Large intestine (tissue), 3 donors: ENCODE measurements around the gene LRRFIP2. TPM values are rescaled to one million over a fixed set of nuclear protein-coding genes. Genes with fewer than 3 reads are reported as not detected.

ENCODE experiments used
- DNase-seq, 2 donors: peaks; one replicate each; pipeline versions ENCODE4 v3.0.0 to v3.0.0-alpha.2; 2013
- H3K27ac ChIP-seq: one replicate; pipeline ENCODE4 v1.5.1; 2013; ENCODE audit warnings: low read length
- H3K27me3 ChIP-seq: 2 replicates; pipeline ENCODE4 v1.6.1; 2013; ENCODE audit warnings: low read length; ENCODE audit not compliant: control insufficient read depth, insufficient read depth
- H3K36me3 ChIP-seq: 2 replicates; pipeline ENCODE4 v1.6.1; 2013; ENCODE audit warnings: low read length; ENCODE audit not compliant: control insufficient read depth, insufficient read depth
- H3K4me1 ChIP-seq: one replicate; pipeline ENCODE4 v1.6.1; 2013; ENCODE audit warnings: low read length; ENCODE audit not compliant: control insufficient read depth, insufficient read depth
- H3K4me3 ChIP-seq: one replicate; pipeline ENCODE4 v1.5.1; 2013; ENCODE audit warnings: low read length
- H3K9me3 ChIP-seq: one replicate; pipeline ENCODE4 v1.6.1; 2013; ENCODE audit warnings: mild to moderate bottlenecking, low read depth, low read length, moderate library complexity; ENCODE audit not compliant: control insufficient read depth
- WGBS: methylation state at CpG from one replicate; pipeline ENCODE4 v1.1.5; 2013; ENCODE audit warnings: low lambda C conversion rate; ENCODE audit not compliant: insufficient coverage; 5-methylcytosine and 5-hydroxymethylcytosine counted together
- polyA plus RNA-seq: library from polyadenylated mRNA; unstranded; fragments of 120-200 nt; gene quantifications from one replicate; pipeline ENCODE4 v1.2.1, GENCODE V29; 2013

LRRFIP2 gene
- polyA plus RNA-seq, 1 donor: 47.1 TPM

DNA sequence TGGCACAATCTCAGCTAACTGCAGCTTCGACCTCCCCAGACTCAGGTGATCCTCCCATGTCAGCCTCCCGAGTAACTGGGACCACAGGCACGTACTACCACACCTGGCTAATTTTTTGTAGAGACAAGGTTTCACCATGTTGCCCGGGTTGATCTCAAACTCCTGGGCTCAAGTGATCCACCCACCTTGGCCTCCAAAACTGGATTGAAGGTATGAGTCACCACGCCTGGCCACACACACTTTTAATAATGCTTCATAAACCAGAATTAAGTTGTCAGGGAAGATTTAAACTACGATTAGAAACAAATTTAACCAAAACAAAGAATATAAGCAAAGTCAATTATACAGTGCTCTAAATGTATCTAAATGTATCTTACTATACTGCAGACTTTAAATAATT lies 87.5 kb downstream of the LRRFIP2 start:
- Histone ChIP-seq H3K27me3 (no peaks in the 10 kb centered on the region), H3K27ac (no peak overlapping the region), H3K36me3 (peaks cover 23% of the 10 kb centered on the region), H3K4me1 (peaks cover 6% of the 10 kb centered on the region), H3K4me3 (no peak overlapping the region), H3K9me3 (no peaks in the 10 kb centered on the region)
- DNase-seq: no peak
- WGBS: 86% methylated on average over 1 of the region's 6 CpGs

- no peaks in the 10 kb centered on the region for H3K9me3 ChIP-seq
- H3K4me1 ChIP-seq: no peaks in the 10 kb centered on the region
- H3K4me3 ChIP-seq: no peak overlapping the region
- no peak for DNase-seq
- 80% methylated on average over 1 of the region's 3 CpGs for WGBS
- peaks cover 25% of the 10 kb centered on the region for H3K36me3 ChIP-seq
- H3K27ac ChIP-seq: no peak overlapping the region
- H3K27me3 ChIP-seq: no peaks in the 10 kb centered on the region
Measured at GRCh38 chr3:37082317-37082716, 92.1 kb downstream of the LRRFIP2 start.

GRCh38 chr3:37075955-37076354 lies 98.4 kb downstream of the LRRFIP2 start:
- no peak for DNase-seq
- WGBS: no CpG with 5 or more reads among the region's 1 CpG
- Histone ChIP-seq H3K27me3 (no peaks in the 10 kb centered on the region), H3K36me3 (peaks cover 33% of the 10 kb centered on the region), H3K4me1 (no peaks in the 10 kb centered on the region), H3K27ac (no peak overlapping the region), H3K9me3 (no peaks in the 10 kb centered on the region), H3K4me3 (no peak overlapping the region)

- no peak overlapping the region for H3K4me3 ChIP-seq
- no peaks in the 10 kb centered on the region for H3K9me3 ChIP-seq
- peaks cover 30% of the 10 kb centered on the region for H3K36me3 ChIP-seq
- 67% methylated on average over 1 of the region's 3 CpGs for WGBS
- H3K27ac ChIP-seq: no peak overlapping the region
- H3K27me3 ChIP-seq: no peaks in the 10 kb centered on the region
- no peak for DNase-seq
- no peaks in the 10 kb centered on the region for H3K4me1 ChIP-seq
Measured at GRCh38 chr3:37074178-37074577, 100.2 kb downstream of the LRRFIP2 start.

DNA sequence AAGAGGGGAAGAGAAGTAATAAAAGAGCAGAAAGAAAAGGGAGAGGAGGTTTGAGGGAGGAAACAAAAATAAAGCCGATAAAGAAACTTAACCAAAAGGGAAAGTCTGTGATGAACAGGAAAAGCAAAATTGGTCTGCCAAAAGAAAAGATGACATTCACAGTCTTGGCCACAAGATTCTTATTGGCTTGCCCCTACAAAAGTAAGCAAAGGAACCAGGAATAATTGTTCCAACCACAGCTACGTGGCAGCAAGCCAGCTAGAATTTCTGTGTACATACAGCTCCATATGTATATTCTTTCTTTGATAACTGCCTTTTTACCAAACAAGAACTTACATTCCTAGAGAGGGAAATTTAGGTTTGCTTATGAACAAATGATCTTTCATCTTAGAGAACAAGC lies 101.5 kb downstream of the LRRFIP2 start:
- 86% methylated on average over 1 of the region's 2 CpGs for WGBS
- H3K27me3 ChIP-seq: no peaks in the 10 kb centered on the region
- H3K4me3 ChIP-seq: no peak overlapping the region
- DNase-seq: peak; percentile 9 to 23
- no peaks in the 10 kb centered on the region for H3K9me3 ChIP-seq
- peaks cover 33% of the 10 kb centered on the region for H3K36me3 ChIP-seq
- H3K4me1 ChIP-seq: no peaks in the 10 kb centered on the region
- no peak overlapping the region for H3K27ac ChIP-seq

DNA sequence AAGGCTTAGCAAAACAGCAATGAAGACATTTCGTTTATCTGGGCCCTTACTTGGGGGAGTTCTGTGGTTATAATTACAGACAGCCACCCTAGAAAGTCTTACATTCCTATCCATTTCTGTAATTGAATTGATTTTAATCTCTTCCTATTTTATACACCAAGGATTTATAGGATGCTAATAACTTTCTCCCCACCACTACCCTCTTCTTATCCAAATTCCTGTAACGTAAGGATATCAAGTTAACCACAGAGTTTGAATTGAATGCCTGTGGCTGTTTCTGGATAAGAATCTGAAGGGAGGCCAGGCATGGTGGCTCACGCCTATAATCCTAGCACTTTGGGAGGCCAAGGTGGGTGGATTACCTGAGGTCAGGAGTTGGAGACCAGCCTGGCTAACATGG lies 102.5 kb downstream of the LRRFIP2 start:
- Histone ChIP-seq H3K9me3 (no peaks in the 10 kb centered on the region), H3K36me3 (peaks cover 33% of the 10 kb centered on the region), H3K4me3 (no peak overlapping the region), H3K27ac (no peak overlapping the region), H3K4me1 (no peaks in the 10 kb centered on the region), H3K27me3 (no peaks in the 10 kb centered on the region)
- no peak for DNase-seq
- 80% methylated on average over 1 of the region's 3 CpGs for WGBS

DNA sequence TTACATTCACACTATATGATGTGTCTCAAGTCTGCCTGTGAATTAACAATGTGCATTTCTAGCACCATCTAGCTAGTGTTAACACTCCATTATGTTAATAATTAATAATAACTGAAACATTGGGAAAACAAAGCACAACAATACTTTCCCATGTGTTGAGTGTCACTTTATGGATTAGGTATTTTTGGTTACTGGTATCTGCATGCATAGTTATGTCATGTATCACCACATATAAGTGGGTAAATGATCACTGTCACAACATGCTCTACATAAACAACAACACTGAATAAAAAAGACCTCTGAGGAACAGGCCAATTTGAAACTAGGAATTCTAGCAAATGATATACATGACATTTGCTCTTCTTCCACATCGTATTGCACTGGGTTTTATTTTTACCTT lies 106.4 kb downstream of the LRRFIP2 start:
- peaks cover 44% of the 10 kb centered on the region for H3K36me3 ChIP-seq
- no peak overlapping the region for H3K4me3 ChIP-seq
- H3K27me3 ChIP-seq: no peaks in the 10 kb centered on the region
- 100% methylated on average over 1 of the region's 1 CpG for WGBS
- no peaks in the 10 kb centered on the region for H3K9me3 ChIP-seq
- H3K27ac ChIP-seq: no peak overlapping the region
- H3K4me1 ChIP-seq: no peaks in the 10 kb centered on the region
- DNase-seq: no peak

DNA sequence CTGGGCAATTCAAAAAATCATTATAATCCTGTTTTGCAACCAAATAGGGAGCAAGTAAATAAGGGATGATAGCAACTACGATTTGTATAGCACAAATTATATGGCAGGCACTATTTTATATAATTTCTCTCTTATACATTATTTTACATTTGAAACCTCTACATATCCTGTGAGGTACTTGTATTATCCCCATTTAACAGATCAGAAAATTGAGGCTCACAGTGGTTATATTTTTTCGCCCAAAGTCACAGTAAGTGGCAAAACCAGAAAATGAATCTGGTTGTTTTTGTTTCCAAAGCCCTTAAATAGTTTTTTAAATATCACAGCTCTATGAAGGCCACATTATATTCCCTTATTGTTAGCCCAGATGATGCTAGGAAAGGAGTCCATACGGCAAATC lies 106.8 kb downstream of the LRRFIP2 start:
- DNase-seq: no peak
- no peak overlapping the region for H3K27ac ChIP-seq
- peaks cover 46% of the 10 kb centered on the region for H3K36me3 ChIP-seq
- H3K27me3 ChIP-seq: no peaks in the 10 kb centered on the region
- 100% methylated on average over 1 of the region's 3 CpGs for WGBS
- H3K4me1 ChIP-seq: no peaks in the 10 kb centered on the region
- H3K4me3 ChIP-seq: no peak overlapping the region
- H3K9me3 ChIP-seq: no peaks in the 10 kb centered on the region

GRCh38 chr3:37064747-37065146 lies 109.6 kb downstream of the LRRFIP2 start:
- H3K36me3 ChIP-seq: peaks cover 55% of the 10 kb centered on the region
- H3K4me3 ChIP-seq: no peak overlapping the region
- no peaks in the 10 kb centered on the region for H3K27me3 ChIP-seq
- WGBS: no CpG with 5 or more reads among the region's 3 CpGs
- no peak for DNase-seq
- H3K9me3 ChIP-seq: no peaks in the 10 kb centered on the region
- H3K27ac ChIP-seq: no peak overlapping the region
- no peaks in the 10 kb centered on the region for H3K4me1 ChIP-seq

DNA sequence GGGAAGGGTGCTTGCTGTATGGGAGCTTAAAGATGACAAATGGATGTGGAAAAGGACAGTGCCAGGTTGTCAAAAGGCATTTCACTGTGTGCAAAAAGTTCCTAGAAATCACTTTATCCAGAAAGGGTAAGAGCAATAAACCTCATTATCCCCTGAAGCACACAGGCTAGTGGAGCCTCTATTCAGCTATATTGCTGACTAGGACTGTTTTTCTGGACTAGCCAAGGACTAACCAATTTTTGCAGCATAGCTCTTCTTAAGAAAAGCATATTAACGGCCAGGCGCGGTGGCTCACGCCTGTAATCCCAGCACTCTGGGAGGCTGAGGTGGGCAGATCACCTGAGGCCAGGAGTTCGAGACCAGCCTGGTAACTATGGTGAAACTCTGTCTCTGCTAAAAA lies 116.3 kb downstream of the LRRFIP2 start:
- Histone ChIP-seq H3K4me3 (no peak overlapping the region), H3K4me1 (no peaks in the 10 kb centered on the region), H3K27ac (no peak overlapping the region), H3K27me3 (no peaks in the 10 kb centered on the region), H3K9me3 (no peaks in the 10 kb centered on the region), H3K36me3 (peaks cover 71% of the 10 kb centered on the region)
- WGBS: no CpG with 5 or more reads among the region's 5 CpGs
- no peak for DNase-seq

DNA sequence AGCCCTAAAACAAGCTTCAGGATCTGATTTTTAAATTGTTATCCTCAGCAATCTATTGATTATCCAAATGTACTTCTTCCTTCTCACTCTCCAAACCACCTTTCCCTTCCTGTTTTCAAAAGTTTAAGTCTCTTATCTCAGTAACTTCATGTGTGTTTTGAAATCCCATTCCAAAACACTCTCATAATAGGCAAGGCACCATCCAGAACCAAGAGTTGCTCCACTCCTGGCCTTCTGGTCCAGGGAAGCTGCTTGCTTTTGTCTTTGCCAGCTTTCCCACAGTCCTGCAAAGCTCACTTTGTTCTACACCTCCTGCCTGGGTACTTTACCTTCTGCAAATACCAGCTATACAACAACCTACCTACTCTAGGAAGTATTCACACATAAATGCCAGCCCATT lies 117.6 kb downstream of the LRRFIP2 start:
- Histone ChIP-seq H3K27me3 (no peaks in the 10 kb centered on the region), H3K36me3 (peaks cover 61% of the 10 kb centered on the region)
- DNase-seq: no peak

More for the DNA sequence above, 117.6 kb downstream of the LRRFIP2 start:
- H3K4me3 ChIP-seq: no peak overlapping the region
- H3K4me1 ChIP-seq: no peaks in the 10 kb centered on the region
- H3K27ac ChIP-seq: no peak overlapping the region
- no peaks in the 10 kb centered on the region for H3K9me3 ChIP-seq
